Psoas muscle (tissue), 8 donors: ENCODE measurements around the gene GRB7. TPM values are rescaled to one million over a fixed set of nuclear protein-coding genes. Genes with fewer than 3 reads are reported as not detected.
"Not testable (repeated sequence)": the region's sequence is repeated elsewhere in the genome, so short reads cannot be mapped to it uniquely, and the experiment has no call there.

ENCODE experiments used
- ATAC-seq, 4 donors: fragments of 200-7000 bp; cut with Tn5 transposase; one replicate each; pipeline ENCODE4 v1.9.1; 2020; ENCODE audit warnings: moderate library complexity in 3 of 4, mild to moderate bottlenecking in 2 of 4
- DNase-seq, 2 donors: peaks; one replicate each; pipeline ENCODE4 v3.0.0-alpha.2; 2020
- H3K27ac ChIP-seq: fragments of 200-600 bp; one replicate; pipeline ENCODE4 v1.8.0; 2022
- H3K27me3 ChIP-seq, 3 donors: fragments of 200-600 bp in 1 of 3; one replicate each; pipeline versions ENCODE4 v1.6.1 to v1.8.0; 2013 to 2022; ENCODE audit warnings: low read length in 2 of 3, mild to moderate bottlenecking in 2 of 3, moderate library complexity in 1 of 3; ENCODE audit not compliant: insufficient read depth in 3 of 3
- H3K36me3 ChIP-seq, 2 donors: fragments of 200-600 bp in 1 of 2; one replicate each; pipeline versions ENCODE4 v1.6.1 to v1.8.0; 2013 to 2022; ENCODE audit warnings: low read depth in 1 of 2, mild to moderate bottlenecking in 1 of 2, moderate library complexity in 1 of 2; ENCODE audit not compliant: insufficient read depth in 1 of 2
- H3K4me1 ChIP-seq: fragments of 200-600 bp; one replicate; pipeline ENCODE4 v1.8.0; 2022
- H3K4me3 ChIP-seq: fragments of 200-600 bp; one replicate; pipeline ENCODE4 v1.8.0; 2022; ENCODE audit warnings: mild to moderate bottlenecking
- H3K9me3 ChIP-seq: fragments of 200-600 bp; one replicate; pipeline ENCODE4 v1.8.0; 2022
- CTCF ChIP-seq: fragments of 200-600 bp; IDR thresholded peaks from one replicate; pipeline ENCODE4 v1.8.0; 2022; ENCODE audit warnings: antibody characterized with exemption
- WGBS, 3 donors: extraction: QIAGEN DNeasy Blood & Tissue Kit; methylation state at CpG; one replicate each; pipeline versions ENCODE4 v1.1.6 to v1.1.7; 2013; 5-methylcytosine and 5-hydroxymethylcytosine counted together
- intact Hi-C, 2 donors: fragments of 100-400 bp; cut with DNase I; formaldehyde crosslinking; loops; one replicate each; pipeline versions ENCODE4 v1.11.0 to v1.14.2; 2022
- polyA plus RNA-seq, 3 donors: library from polyadenylated mRNA; stranded (reverse); fragments of 200-250 nt; gene quantifications; one replicate each; pipeline ENCODE4 v1.2.3, GENCODE V29; 2013
- total RNA-seq, 4 donors: library from RNA; stranded (reverse); fragmentation: NEBNext Ultra II Directional in 2 of 4; extraction: Animal tissue kit (Norgen Biotek cat#: 25700) in 2 of 4; gene quantifications; one replicate each; pipeline versions ENCODE4 v1.2.1 to v1.2.4, GENCODE V29; 2021 to 2023
- donor health status: healthy with polysubstance abuse.
- donor health status: DM: no; HTN: no; CAD: no; lungs with moderate emphysema.
- donor health status: Bipolar disorder and iron deficiency.
- donor health status: healthy.
- donor health status: DM: yes; HTN: yes; CAD: no.
- donor health status: DM: no; HTN: no; CAD: no.
- donor health status: DM: no; HTN: no; CAD: no.
- donor health status: DM: yes; HTN: yes; CAD: no.

GRB7 gene
- total and polyA plus RNA-seq, 7 donors, result 0.06 to 0.69 TPM; not detected in 5

GRCh38 chr17:39706921-39707337 lies 30.8 kb upstream of the GRB7 start:
- Histone ChIP-seq H3K4me3 (no peak overlapping the region), H3K27me3 (no peaks in the 10 kb centered on the region), H3K9me3 (no peaks in the 10 kb centered on the region), H3K27ac (no peak overlapping the region), H3K36me3 (peaks cover 0 to 51% of the 10 kb centered on the region in 2 donors), H3K4me1 (peaks cover 40% of the 10 kb centered on the region)
- intact Hi-C loops, result no loop called here
- DNase-seq, result no peak
- WGBS, 3 donors, result 64 to 82% (median 80%) methylated on average over 7 of the region's 7 CpGs
- TF ChIP-seq CTCF, result no peak
- no peak for ATAC-seq

- no peak overlapping the region for H3K4me3 ChIP-seq
- DNase-seq (peak in 1 of 2 donors; percentile 8), ATAC-seq (no peak)
- H3K27ac ChIP-seq, result no peak overlapping the region
- intact Hi-C loops, result no loop called here
- H3K36me3 ChIP-seq, result peaks cover 0 to 76% of the 10 kb centered on the region in 2 donors
- peaks cover 17% of the 10 kb centered on the region for H3K4me1 ChIP-seq
- no peak for TF ChIP-seq CTCF
- no peaks in the 10 kb centered on the region for H3K27me3 ChIP-seq
- no peaks in the 10 kb centered on the region for H3K9me3 ChIP-seq
- WGBS, 3 donors, result 85 to 90% (median 89%) methylated on average over 13 to 14 of the region's 14 CpGs
Observed at GRCh38 chr17:39709319-39709997, 28.3 kb upstream of the GRB7 start.

- no peak overlapping the region for H3K4me3 ChIP-seq
- H3K27ac ChIP-seq, result no peak overlapping the region
- no peaks in the 10 kb centered on the region for H3K27me3 ChIP-seq
- ATAC-seq (no peak), DNase-seq (peak in 1 of 2 donors; percentile 49)
- no peak for TF ChIP-seq CTCF
- 85 to 86% (median 85%) methylated on average over 20 of the region's 20 CpGs for WGBS, 3 donors
- intact Hi-C loops, result loop anchor here in 1 of 2 donors (1.0 kb wide), 1 partner anchor 59 kb away; no protein-coding TSS in a partner anchor
- H3K4me1 ChIP-seq, result peaks cover 8% of the 10 kb centered on the region
- no peaks in the 10 kb centered on the region for H3K9me3 ChIP-seq
- H3K36me3 ChIP-seq, result peaks cover 0 to 85% of the 10 kb centered on the region in 2 donors
Observed at GRCh38 chr17:39709998-39710964, 27.5 kb upstream of the GRB7 start.

GRCh38 chr17:39711071-39711470 lies 26.7 kb upstream of the GRB7 start:
- H3K27me3 ChIP-seq, H3K4me1 ChIP-seq, ATAC-seq, H3K27ac ChIP-seq, intact Hi-C loops, H3K9me3 ChIP-seq, H3K4me3 ChIP-seq: not testable (repeated sequence)
- peaks cover 0 to 92% of the 10 kb centered on the region in 2 donors for H3K36me3 ChIP-seq
- 84 to 90% (median 86%) methylated on average over 11 of the region's 11 CpGs for WGBS, 3 donors
- peak in 1 of 2 donors; percentile 9 for DNase-seq

- Histone ChIP-seq H3K27me3 (no peaks in the 10 kb centered on the region), H3K27ac (no peak overlapping the region), H3K4me3 (no peak overlapping the region), H3K4me1 (peaks cover 8% of the 10 kb centered on the region), H3K9me3 (no peaks in the 10 kb centered on the region), H3K36me3 (peaks cover 0 to 95% of the 10 kb centered on the region in 2 donors)
- no peak for TF ChIP-seq CTCF
- DNase-seq, result peak in 1 of 2 donors; percentile 40
- ATAC-seq, result no peak
- intact Hi-C loops, result no loop called here
- WGBS, 3 donors, result 90 to 93% (median 93%) methylated on average over 10 of the region's 10 CpGs
Observed at GRCh38 chr17:39711851-39712250, 25.9 kb upstream of the GRB7 start.
